K562 (cell line): ENCODE measurements around the gene B3GAT1. TPM values are rescaled to one million over a fixed set of nuclear protein-coding genes. Genes with fewer than 3 reads are reported as not detected.

Experiments
- ATAC-seq: fragments of 200-7000 bp; cut with Tn5 transposase; 3 replicates; pipeline ENCODE4 v1.9.1; 2020; ENCODE audit warnings: moderate library complexity
- BruUV-seq: library from RNA; stranded (reverse); fragments of 400-500 nt; replicated peaks from 2 replicates; lab custom pipeline; 2021; lab: Mats Ljungman, UMichigan
- CTCF ChIA-PET: fragments of 300-600 bp; formaldehyde crosslinking; extraction: SDS; loops from one replicate; lab custom pipeline; 2021; ENCODE audit warnings: low intra/inter-chr PET ratio; lab: Yijun Ruan, JAX
- POLR2A ChIA-PET: fragments of 300-600, 350-650 bp; sonication (Branson Sonifier 250); formaldehyde crosslinking; extraction: SDS; loops from one replicate; lab custom pipeline; 2021; ENCODE audit warnings: antibody characterized with exemption, inconsistent platforms; lab: Yijun Ruan, JAX
- DNase-seq, 4 experiments: peaks; one replicate each; pipeline versions ENCODE4 v3.0.0 to v3.0.0-alpha.2; 2011 to 2018; ENCODE audit warnings: low spot score in 3 of 4, mixed read lengths in 3 of 4; ENCODE audit errors: extremely low read depth in 1 of 4
- FAIRE-seq: peaks from 2 replicates; lab custom pipeline; 2011; peaks lifted over from hg19 to GRCh38; lab: Jason Lieb, UNC
- H2AFZ ChIP-seq: 2 replicates; pipeline ENCODE4 v1.6.0; 2011; ENCODE audit warnings: low read depth, low read length, control low read depth, inconsistent platforms
- H3K27ac ChIP-seq: fragments of 200-600 bp; 3 replicates; pipeline ENCODE4 v1.8.0; 2011; ENCODE audit warnings: low read depth, mild to moderate bottlenecking, control low read depth, inconsistent platforms, low read length, moderate library complexity, mixed read lengths; ENCODE audit errors: extremely low read depth
- H3K27me3 ChIP-seq, 2 experiments: fragments of 300-600 bp in 1 of 2; 2 replicates in 1 of 2; 3 replicates in 1 of 2; pipeline versions ENCODE4 v1.6.0 to v1.8.0; 2011; ENCODE audit warnings: inconsistent platforms in 2 of 2, low read length in 2 of 2, mild to moderate bottlenecking in 1 of 2, mixed read lengths in 1 of 2, moderate library complexity in 1 of 2; ENCODE audit not compliant: control insufficient read depth in 2 of 2, insufficient read depth in 2 of 2
- H3K36me3 ChIP-seq: fragments of 300-600 bp; 3 replicates; pipeline ENCODE4 v1.8.0; 2011; ENCODE audit warnings: mild to moderate bottlenecking, low read length, inconsistent platforms; ENCODE audit not compliant: control insufficient read depth, insufficient read depth
- H3K4me1 ChIP-seq, 2 experiments: fragments of 200-600 bp in 1 of 2; replicated peaks in 1 of 2; 2 replicates in 1 of 2; 3 replicates in 1 of 2; pipeline versions ENCODE4 v1.5.1 to v1.8.0; 2011; ENCODE audit warnings: inconsistent platforms in 2 of 2, low read length in 2 of 2, mild to moderate bottlenecking in 1 of 2, mixed read lengths in 1 of 2, moderate library complexity in 1 of 2; ENCODE audit not compliant: control insufficient read depth in 2 of 2, insufficient read depth in 2 of 2
- H3K4me2 ChIP-seq: 2 replicates; pipeline ENCODE4 v1.6.1; 2011; ENCODE audit warnings: low read length, control low read depth, inconsistent platforms, mixed read lengths; ENCODE audit not compliant: insufficient read depth
- H3K4me3 ChIP-seq: fragments of 200-600 bp; sonication (generic), shearing (Covaris generic); 2 replicates; pipeline ENCODE4 v1.5.1; 2016; ENCODE audit warnings: control low read depth, inconsistent platforms
- H3K79me2 ChIP-seq: fragments of 200-600 bp; 3 replicates; pipeline ENCODE4 v1.8.0; 2011; ENCODE audit warnings: low read length, inconsistent platforms; ENCODE audit not compliant: control insufficient read depth, insufficient read depth
- H3K9ac ChIP-seq, 2 experiments: 2 replicates each; pipeline versions ENCODE4 v1.6.0 to v1.6.1; 2011; ENCODE audit warnings: low read depth in 2 of 2, low read length in 2 of 2, control low read depth in 1 of 2, inconsistent platforms in 1 of 2, mild to moderate bottlenecking in 1 of 2, mixed read lengths in 1 of 2; ENCODE audit not compliant: insufficient read depth in 1 of 2
- H3K9me1 ChIP-seq: one replicate; pipeline ENCODE4 v1.6.0; 2011; ENCODE audit warnings: inconsistent platforms, mild to moderate bottlenecking, low read length, moderate library complexity; ENCODE audit not compliant: control insufficient read depth, insufficient read depth
- H3K9me3 ChIP-seq: replicated peaks from 2 replicates; pipeline ENCODE4 v1.5.1; 2011; ENCODE audit warnings: low read depth, low read length, inconsistent platforms; ENCODE audit not compliant: control insufficient read depth, insufficient read depth
- H4K20me1 ChIP-seq: replicated peaks from 2 replicates; pipeline ENCODE4 v1.6.1; 2011; ENCODE audit warnings: low read length, inconsistent platforms, mixed read lengths; ENCODE audit not compliant: control insufficient read depth, insufficient read depth
- ARHGAP35 ChIP-seq: fragments of 450-650 bp; IDR thresholded peaks from 2 replicates; pipeline ENCODE4 v1.6.1; 2018; ENCODE audit not compliant: partially characterized antibody
- BCL6 ChIP-seq: fragments of 250-450 bp; sonication (Bioruptor Pico); IDR thresholded peaks from 2 replicates; pipeline ENCODE4 v1.4.0; 2020
- E2F6 ChIP-seq, 2 experiments: IDR thresholded peaks; 2 replicates each; pipeline ENCODE4 v1.6.1; 2011; ENCODE audit warnings: borderline replicate concordance in 1 of 2, control low read depth in 1 of 2, low read depth in 1 of 2, low read length in 1 of 2, mild to moderate bottlenecking in 1 of 2, mixed read lengths in 1 of 2, moderate library complexity in 1 of 2; ENCODE audit not compliant: insufficient read depth in 1 of 2, insufficient read length in 1 of 2, poor library complexity in 1 of 2, severe bottlenecking in 1 of 2; ENCODE audit errors: extremely low read depth in 1 of 2
- HEY1 ChIP-seq: fragments of 250-450 bp; sonication (Bioruptor Pico); IDR thresholded peaks from 2 replicates; pipeline ENCODE4 v1.5.0; 2020; ENCODE audit warnings: mild to moderate bottlenecking, moderate library complexity, borderline replicate concordance
- KAT7 ChIP-seq: sonication (generic); formaldehyde crosslinking; IDR thresholded peaks from 2 replicates; pipeline ENCODE4 v1.8.0; 2022; ENCODE audit warnings: missing genetic modification reagents, mild to moderate bottlenecking, borderline replicate concordance
- L3MBTL2 ChIP-seq: fragments of 450-650 bp; IDR thresholded peaks from 2 replicates; pipeline ENCODE4 v1.6.1; 2016; ENCODE audit warnings: mild to moderate bottlenecking, moderate library complexity
- MCM3 ChIP-seq: fragments of 450-650 bp; IDR thresholded peaks from 2 replicates; pipeline ENCODE4 v1.6.1; 2016
- RAD21 ChIP-seq, 2 experiments: fragments of 250-450 bp in 1 of 2; fragments of 450-650 bp in 1 of 2; sonication (Bioruptor Pico) in 1 of 2; formaldehyde crosslinking in 1 of 2; IDR thresholded peaks in 1 of 2; conservative IDR thresholded peaks in 1 of 2; 2 replicates each; pipeline versions ENCODE4 v1.4.0 to v1.8.0; 2020 to 2022; ENCODE audit warnings: mild to moderate bottlenecking in 2 of 2, moderate library complexity in 1 of 2
- SNIP1 ChIP-seq: fragments of 450-650 bp; IDR thresholded peaks from 2 replicates; pipeline ENCODE4 v1.7.1; 2017; ENCODE audit warnings: low read depth, mild to moderate bottlenecking
- TFAP4 ChIP-seq: sonication (generic); formaldehyde crosslinking; IDR thresholded peaks from 2 replicates; pipeline ENCODE4 v1.8.0; 2022; ENCODE audit warnings: missing genetic modification reagents, mild to moderate bottlenecking, moderate library complexity, borderline replicate concordance
- ZNF165 ChIP-seq: fragments of 250-450 bp; sonication (Bioruptor Pico); IDR thresholded peaks from 2 replicates; pipeline ENCODE4 v1.4.0; 2020; ENCODE audit warnings: borderline replicate concordance
- ZNF780A ChIP-seq: fragments of 250-450 bp; sonication (Bioruptor Pico); IDR thresholded peaks from 2 replicates; pipeline ENCODE4 v1.5.0; 2021; ENCODE audit warnings: mild to moderate bottlenecking
- WGBS: fragments of 100-300 bp; shearing (Covaris generic); methylation state at CpG from one replicate; pipeline ENCODE4 v1.1.6; 2016; ENCODE audit warnings: low coverage, mixed read lengths; ENCODE audit not compliant: insufficient coverage; ENCODE audit errors: missing lambda C conversion rate; 5-methylcytosine and 5-hydroxymethylcytosine counted together
- in situ Hi-C: fragments of 300-500 bp; cut with MboI; formaldehyde crosslinking; loops from 4 replicates; pipeline ENCODE4 v1.15.0; 2018; ENCODE audit warnings: inconsistent platforms, mixed read lengths
- intact Hi-C: fragments of 100-400 bp; cut with micrococcal nuclease; formaldehyde crosslinking; loops from 2 replicates; pipeline ENCODE4 v1.14.2; 2022
- polyA plus RNA-seq, 8 experiments: library from polyadenylated mRNA; depleted of rRNA in 4 of 8; stranded (reverse) in 5 of 8; unstranded in 3 of 8; fragments of >200 nt; fragmentation: Nextera tagmentation in 2 of 8; fragmentation: Illumina TruSeq in 1 of 8; extraction: Ambion mirVana in 2 of 8; extraction: Trizol in 1 of 8; gene quantifications; 2 replicates each; pipeline versions ENCODE4 v1.2.1 to v1.2.3, GENCODE V29; 2011 to 2014; ENCODE audit warnings: inconsistent platforms in 1 of 8, missing spikeins in 1 of 8
- total RNA-seq, 7 experiments: library from RNA; depleted of rRNA in 6 of 7; stranded (reverse); fragments of >200 nt in 6 of 7; fragmentation: Illumina TruSeq in 2 of 7; extraction: Trizol in 2 of 7; gene quantifications; 2 replicates each; pipeline versions ENCODE4 v1.2.1 to v1.2.3, GENCODE V29; 2011 to 2021; ENCODE audit warnings: low replicate concordance in 1 of 7
- TF ChIP-seq, protein P1 (sequence below), 2 experiments: IDR thresholded peaks in 1 of 2; conservative IDR thresholded peaks in 1 of 2; 2 replicates each; pipeline ENCODE4 v1.6.1; 2016; ENCODE audit warnings: low read depth in 2 of 2, mild to moderate bottlenecking in 1 of 2, missing compliant biosample characterization in 1 of 2, missing genetic modification characterization in 1 of 2, moderate library complexity in 1 of 2

The B3GAT1 gene
- total and polyA plus RNA-seq, 9 of the 15 experiments (the other 6 are each of a cell fraction or from before 2014, with no cell fraction given) = 0.01 to 0.53 (median 0.14) TPM; not detected in 1

DNA sequence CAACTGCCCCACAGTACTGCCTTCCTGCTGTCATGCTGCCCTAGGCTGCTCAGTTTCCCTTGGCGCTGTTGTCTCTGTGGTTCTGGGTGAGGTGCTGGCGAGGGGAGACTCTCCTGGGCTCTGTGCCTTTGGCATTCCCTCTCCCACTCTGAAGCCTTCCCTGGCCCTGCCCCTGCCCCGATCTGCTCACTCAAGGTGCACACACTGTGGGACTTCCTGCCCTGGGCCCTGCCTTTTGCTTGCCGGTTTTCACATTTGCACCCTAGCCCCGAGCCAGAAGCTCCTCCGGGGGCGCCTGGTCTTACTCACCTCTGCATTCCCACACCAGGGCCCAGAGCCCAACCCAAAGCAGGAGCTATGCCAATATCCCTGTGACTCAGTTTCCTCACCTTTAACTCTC lies 12.0 kb downstream of the B3GAT1 start:
- intact Hi-C loops (loop anchor here (10.0 kb wide), 1 partner anchor 325 kb away; no protein-coding TSS in a partner anchor), in situ Hi-C loops (no loop called here)
- TF ChIP-seq RAD21 (CRISPR knock-in tag; conservative IDR thresholded peaks at IDR 0.05 in 1 of 2, IDR thresholded peaks at IDR 0.05 in 1 of 2) (no peak), ZNF165 (CRISPR knock-in tag) (no peak), HEY1 (no peak), E2F6 (IDR thresholded peaks at IDR 0.05; ENCODE audit: borderline replicate concordance in 1 of 2, extremely low read depth in 1 of 2, insufficient read depth in 1 of 2, insufficient read length in 1 of 2, low read depth in 1 of 2, low read length in 1 of 2, poor library complexity in 1 of 2, severe bottlenecking in 1 of 2) (no peak), ARHGAP35 (no peak), BCL6 (CRISPR knock-in tag) (no peak), ZNF780A (CRISPR knock-in tag) (no peak), MCM3 (no peak), SNIP1 (no peak), L3MBTL2 (no peak), KAT7 (CRISPR knock-in tag) (no peak), TFAP4 (CRISPR knock-in tag) (no peak)
- TF ChIP-seq, protein P1, sequence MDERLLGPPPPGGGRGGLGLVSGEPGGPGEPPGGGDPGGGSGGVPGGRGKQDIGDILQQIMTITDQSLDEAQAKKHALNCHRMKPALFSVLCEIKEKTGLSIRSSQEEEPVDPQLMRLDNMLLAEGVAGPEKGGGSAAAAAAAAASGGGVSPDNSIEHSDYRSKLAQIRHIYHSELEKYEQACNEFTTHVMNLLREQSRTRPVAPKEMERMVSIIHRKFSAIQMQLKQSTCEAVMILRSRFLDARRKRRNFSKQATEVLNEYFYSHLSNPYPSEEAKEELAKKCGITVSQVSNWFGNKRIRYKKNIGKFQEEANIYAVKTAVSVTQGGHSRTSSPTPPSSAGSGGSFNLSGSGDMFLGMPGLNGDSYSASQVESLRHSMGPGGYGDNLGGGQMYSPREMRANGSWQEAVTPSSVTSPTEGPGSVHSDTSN (CRISPR knock-in tag; IDR thresholded peaks at IDR 0.05; ENCODE audit: low read depth) = no peak
- TF ChIP-seq, protein P1 (tag; conservative IDR thresholded peaks at IDR 0.05; ENCODE audit: low read depth) = no peak
- ChIA-PET CTCF (no interaction called here), POLR2A (no interaction called here)
- DNase-seq (no peak), ATAC-seq (no peak), FAIRE-seq (no peak)
- no peak overlapping the region for H3K4me3 ChIP-seq
- 0 out of 2 replicates have a peak, but pooled peaks cover 3% of the 10 kb centered on the region for H4K20me1 ChIP-seq
- no peak overlapping the region for H3K27ac ChIP-seq
- H3K9me3 ChIP-seq = no peaks in the 10 kb centered on the region
- peaks cover 5 to 74% of the 10 kb centered on the region in 2 experiments; a peak in 4 of 5 replicates for H3K27me3 ChIP-seq
- H3K9ac ChIP-seq = no peak overlapping the region
- no peaks in the 10 kb centered on the region for H3K36me3 ChIP-seq
- no peaks in the 10 kb centered on the region for H3K9me1 ChIP-seq
- H3K79me2 ChIP-seq = no peaks in the 10 kb centered on the region
- 0% methylated on average over 7 of the region's 7 CpGs for WGBS
- no peak overlapping the region for H2AFZ ChIP-seq
- H3K4me1 ChIP-seq = no peaks in the 10 kb centered on the region
- no TSS peak for BruUV-seq
- no peak overlapping the region for H3K4me2 ChIP-seq
